ENCODE results near the gene CAMTA1.

Gene CAMTA1

GRCh38 chr1:6776895-6777294 lies 8.4 kb upstream of the CAMTA1 start:
- no peak for DNase-seq (ENCODE audit: low read depth in 3 of 3)

- no peak for DNase-seq (ENCODE audit: low read depth in 3 of 3)
These were observed 7.4 kb upstream of the CAMTA1 start for GRCh38 chr1:6777813-6778212.

GRCh38 chr1:6779089-6779805 lies 6.0 kb upstream of the CAMTA1 start:
- DNase-seq (ENCODE audit: low read depth in 3 of 3): no peak

GRCh38 chr1:6782151-6782550 lies 3.1 kb upstream of the CAMTA1 start:
- no peak for DNase-seq (ENCODE audit: low read depth in 3 of 3)

GRCh38 chr1:6783221-6783620 lies 2.0 kb upstream of the CAMTA1 start:
- DNase-seq (ENCODE audit: low read depth in 3 of 3): no peak

GRCh38 chr1:6783936-6784559 lies 1.2 kb upstream of the CAMTA1 start:
- no peak for DNase-seq (ENCODE audit: low read depth in 3 of 3)

GRCh38 chr1:6784560-6785317 lies 515 bp upstream of the CAMTA1 start:
- DNase-seq (ENCODE audit: low read depth in 3 of 3): peak; percentile 98 to 99 (median 98)

GRCh38 chr1:6785728-6786505 lies 663 bp downstream of the CAMTA1 start:
- peak in 2 of 3 donors; percentile 3 to 22 for DNase-seq (ENCODE audit: low read depth in 3 of 3)

GRCh38 chr1:6788946-6789345 lies 3.7 kb downstream of the CAMTA1 start:
- DNase-seq (ENCODE audit: low read depth in 3 of 3): no peak

GRCh38 chr1:6790146-6790545 lies 4.9 kb downstream of the CAMTA1 start:
- DNase-seq (ENCODE audit: low read depth in 3 of 3): no peak

GRCh38 chr1:6794164-6794563 lies 8.9 kb downstream of the CAMTA1 start:
- DNase-seq (ENCODE audit: low read depth in 3 of 3): no peak

GRCh38 chr1:6795203-6795602 lies 9.9 kb downstream of the CAMTA1 start:
- no peak for DNase-seq (ENCODE audit: low read depth in 3 of 3)

- DNase-seq (ENCODE audit: low read depth in 3 of 3): no peak
These were observed 10.4 kb downstream of the CAMTA1 start for GRCh38 chr1:6795661-6796060.

GRCh38 chr1:6796095-6796494 lies 10.8 kb downstream of the CAMTA1 start:
- DNase-seq (ENCODE audit: low read depth in 3 of 3): no peak

- no peak for DNase-seq (ENCODE audit: low read depth in 3 of 3)
These were observed 14.2 kb downstream of the CAMTA1 start for GRCh38 chr1:6799499-6799898.

- no peak for DNase-seq (ENCODE audit: low read depth in 3 of 3)
These were observed 15.5 kb downstream of the CAMTA1 start for GRCh38 chr1:6800745-6801144.

GRCh38 chr1:6801199-6801598 lies 15.9 kb downstream of the CAMTA1 start:
- DNase-seq (ENCODE audit: low read depth in 3 of 3): no peak

GRCh38 chr1:6801966-6802365 lies 16.7 kb downstream of the CAMTA1 start:
- DNase-seq (ENCODE audit: low read depth in 3 of 3): no peak

GRCh38 chr1:6802454-6802853 lies 17.2 kb downstream of the CAMTA1 start:
- DNase-seq (ENCODE audit: low read depth in 3 of 3): no peak

GRCh38 chr1:6802893-6803292 lies 17.6 kb downstream of the CAMTA1 start:
- DNase-seq (ENCODE audit: low read depth in 3 of 3): no peak

- no peak for DNase-seq (ENCODE audit: low read depth in 3 of 3)
These were observed 18.1 kb downstream of the CAMTA1 start for GRCh38 chr1:6803357-6803756.

- no peak for DNase-seq (ENCODE audit: low read depth in 3 of 3)
These were observed 19.8 kb downstream of the CAMTA1 start for GRCh38 chr1:6805004-6805416.

Data from stimulated activated CD4-positive, alpha-beta T cell treated with anti-CD3 and anti-CD28 coated beads, TNF-alpha, amount 100 ng/mL, for 48 hours (primary cell).